Mucosa of descending colon (tissue), 3 donors: ENCODE results near the gene SNX30. TPM values are rescaled to one million over a fixed set of nuclear protein-coding genes. Genes with fewer than 3 reads are reported as not detected.

ENCODE experiments used
- ATAC-seq: fragments of 200-7000 bp; cut with Tn5 transposase; one replicate; pipeline ENCODE4 v1.9.1; 2020; ENCODE audit warnings: mild to moderate bottlenecking, moderate library complexity
- DNase-seq, 3 donors: peaks; one replicate each; pipeline ENCODE4 v3.0.0-alpha.2; 2020
- H3K36me3 ChIP-seq: fragments of 200-600 bp; one replicate; pipeline ENCODE4 v1.8.0; 2021; ENCODE audit warnings: low read depth, mild to moderate bottlenecking
- H3K4me1 ChIP-seq: fragments of 200-600 bp; one replicate; pipeline ENCODE4 v1.8.0; 2021; ENCODE audit warnings: low read depth, mild to moderate bottlenecking
- H3K4me3 ChIP-seq: fragments of 200-600 bp; one replicate; pipeline ENCODE4 v1.8.0; 2021; ENCODE audit warnings: mild to moderate bottlenecking
- H3K9me3 ChIP-seq: fragments of 200-600 bp; one replicate; pipeline ENCODE4 v1.8.0; 2021; ENCODE audit warnings: mild to moderate bottlenecking
- CTCF ChIP-seq: fragments of 200-600 bp; IDR thresholded peaks from one replicate; pipeline ENCODE4 v1.8.0; 2022; ENCODE audit warnings: antibody characterized with exemption, mild to moderate bottlenecking
- intact Hi-C, 2 donors: fragments of 100-400 bp; cut with DNase I in 1 of 2; cut with micrococcal nuclease in 1 of 2; formaldehyde crosslinking; loops; one replicate each; pipeline versions ENCODE4 v1.11.0 to v1.11.1; 2022; cut with DNase I, micrococcal nuclease
- total RNA-seq, 3 donors: library from RNA; stranded (reverse); fragmentation: NEBNext Ultra II Directional in 2 of 3; extraction: Animal tissue kit (Norgen Biotek cat#: 25700) in 2 of 3; gene quantifications; one replicate each; pipeline versions ENCODE4 v1.2.1 to v1.2.4, GENCODE V29; 2021 to 2023
- donor health status: DM: no; HTN: no; CAD: no; lungs with moderate emphysema.
- donor health status: DM: no; HTN: no; CAD: no.
- donor health status: DM: no; HTN: yes; CAD: no.

The SNX30 gene
- total RNA-seq, 3 donors from 2014 or later = 19.0 to 38.6 (median 34.8) TPM

- H3K9me3 ChIP-seq = no peaks in the 10 kb centered on the region
- no peak for DNase-seq
- intact Hi-C loops = no loop called here
- H3K4me3 ChIP-seq = no peak within 1 kb of the TSS
- ATAC-seq = peak; percentile 59
- H3K4me1 ChIP-seq = peaks cover 5% of the 10 kb centered on the region
- H3K36me3 ChIP-seq = no peaks in the 10 kb centered on the region
- no peak for TF ChIP-seq CTCF
Observed at GRCh38 chr9:112890106-112891081, 139.8 kb downstream of the SNX30 start, which contains the start of gene SLC46A2. SLC46A2 (minus strand) TSS chr9:112890876; CDS start chr9:112890681, 195 bp downstream.

GRCh38 chr9:112891521-112891920, 141.0 kb downstream of the SNX30 start:
- no peaks in the 10 kb centered on the region for H3K9me3 ChIP-seq
- peaks cover 5% of the 10 kb centered on the region for H3K4me1 ChIP-seq
- H3K36me3 ChIP-seq = no peaks in the 10 kb centered on the region
- no peak overlapping the region for H3K4me3 ChIP-seq
- intact Hi-C loops = no loop called here
- no peak for ATAC-seq
- no peak for TF ChIP-seq CTCF
- DNase-seq = no peak

GRCh38 chr9:112892981-112893380, 142.4 kb downstream of the SNX30 start:
- intact Hi-C loops = no loop called here
- no peak for TF ChIP-seq CTCF

GRCh38 chr9:112894041-112894440, 143.5 kb downstream of the SNX30 start:
- no peaks in the 10 kb centered on the region for H3K36me3 ChIP-seq
- H3K4me1 ChIP-seq = peaks cover 5% of the 10 kb centered on the region
- H3K9me3 ChIP-seq = no peaks in the 10 kb centered on the region
- TF ChIP-seq CTCF = no peak
- no peak overlapping the region for H3K4me3 ChIP-seq
- ATAC-seq (no peak), DNase-seq (no peak)
- intact Hi-C loops = no loop called here

More at GRCh38 chr9:112892981-112893380, 142.4 kb downstream of the SNX30 start:
- H3K4me1 ChIP-seq = peaks cover 5% of the 10 kb centered on the region
- DNase-seq (no peak), ATAC-seq (no peak)
- H3K4me3 ChIP-seq = no peak overlapping the region
- no peaks in the 10 kb centered on the region for H3K36me3 ChIP-seq
- no peaks in the 10 kb centered on the region for H3K9me3 ChIP-seq

GRCh38 chr9:112894699-112895098, 144.1 kb downstream of the SNX30 start:
- intact Hi-C loops = no loop called here
- DNase-seq (no peak), ATAC-seq (no peak)
- Histone ChIP-seq H3K36me3 (no peaks in the 10 kb centered on the region), H3K4me3 (no peak overlapping the region), H3K9me3 (no peaks in the 10 kb centered on the region), H3K4me1 (peaks cover 5% of the 10 kb centered on the region)
- no peak for TF ChIP-seq CTCF
